Uterus (tissue), 4 donors: ENCODE measurements around the gene ACOT6. TPM values are rescaled to one million over a fixed set of nuclear protein-coding genes. Genes with fewer than 3 reads are reported as not detected.

Experiments used
- DNase-seq, 2 donors: peaks; one replicate each; pipeline ENCODE4 v3.0.0-alpha.2; 2019 to 2020
- H3K27ac ChIP-seq, 2 donors: fragments of 200-600 bp; sonication (generic); 1 replicate in 1 of 2; 2 replicates in 1 of 2; pipeline ENCODE4 v1.5.1; 2016 to 2018
- H3K27me3 ChIP-seq, 2 donors: fragments of 200-600 bp; sonication (generic); one replicate each; pipeline ENCODE4 v1.5.1; 2018 to 2019; ENCODE audit warnings: control low read depth in 1 of 2
- H3K36me3 ChIP-seq, 2 donors: fragments of 200-600 bp; sonication (generic); one replicate each; pipeline ENCODE4 v1.5.1; 2019; ENCODE audit warnings: control low read depth in 1 of 2
- H3K4me1 ChIP-seq, 2 donors: fragments of 200-600 bp; sonication (generic); one replicate each; pipeline ENCODE4 v1.5.1; 2018 to 2019; ENCODE audit warnings: control low read depth in 1 of 2
- H3K4me3 ChIP-seq, 2 donors: fragments of 200-600 bp; sonication (generic); 1 replicate in 1 of 2; 2 replicates in 1 of 2; pipeline ENCODE4 v1.5.1; 2018 to 2019; ENCODE audit warnings: mild to moderate bottlenecking in 1 of 2
- H3K9me3 ChIP-seq, 2 donors: fragments of 200-600 bp; sonication (generic); one replicate each; pipeline ENCODE4 v1.5.1; 2019; ENCODE audit warnings: control low read depth in 1 of 2
- POLR2A ChIP-seq, 2 donors: fragments of 450-650 bp; IDR thresholded peaks; one replicate each; pipeline ENCODE4 v1.6.1; 2016; ENCODE audit warnings: antibody characterized with exemption in 2 of 2, mild to moderate bottlenecking in 1 of 2, moderate library complexity in 1 of 2
- intact Hi-C: fragments of 100-400 bp; cut with DNase I; formaldehyde crosslinking; loops from one replicate; pipeline ENCODE4 v1.15.1; 2023; ENCODE audit warnings: low total_unique reads
- total RNA-seq, 4 donors: library from RNA; depleted of rRNA in 3 of 4; stranded (reverse); fragments of >200 nt in 3 of 4; gene quantifications; one replicate each; pipeline versions ENCODE4 v1.1.0 to v1.2.4, GENCODE V29; 2014 to 2023
- TF ChIP-seq, protein P1 (sequence below), 4 experiments: fragments of 200-600 bp in 2 of 4; fragments of 450-650 bp in 2 of 4; sonication (generic) in 2 of 4; IDR thresholded peaks; one replicate each; pipeline ENCODE4 v1.5.1; 2016 to 2019; ENCODE audit warnings: antibody characterized with exemption in 4 of 4, mild to moderate bottlenecking in 2 of 4, moderate library complexity in 1 of 4
- donor health status: DM: yes; HTN: yes; CAD: no.

The ACOT6 gene
- total RNA-seq, 4 donors from 2014 or later = not detected

DNA sequence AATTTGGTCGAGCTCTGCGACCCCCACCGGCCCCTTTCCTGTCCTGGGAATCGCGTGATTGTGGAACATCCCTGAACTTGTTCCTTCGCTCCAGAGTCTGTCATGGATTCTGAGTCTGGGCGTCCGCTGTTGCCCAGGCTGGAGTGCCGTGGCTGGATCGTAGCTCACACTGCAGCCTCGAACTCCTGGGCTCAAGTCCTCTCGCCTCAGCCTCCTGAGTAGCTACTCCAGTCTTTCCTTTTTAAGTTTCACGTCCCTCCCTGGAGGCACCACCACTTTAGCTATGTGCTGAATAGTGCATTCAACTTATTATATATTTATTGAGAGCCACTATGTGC lies 698 bp downstream of the ACOT6 start:
- no peaks in the 10 kb centered on the region for H3K27me3 ChIP-seq
- intact Hi-C loops = no loop called here
- no peak for DNase-seq
- H3K4me3 ChIP-seq = peak overlapping the region; percentile 37 to 71
- no peak for TF ChIP-seq POLR2A (IDR thresholded peaks at IDR 0.05)
- TF ChIP-seq, protein P1, sequence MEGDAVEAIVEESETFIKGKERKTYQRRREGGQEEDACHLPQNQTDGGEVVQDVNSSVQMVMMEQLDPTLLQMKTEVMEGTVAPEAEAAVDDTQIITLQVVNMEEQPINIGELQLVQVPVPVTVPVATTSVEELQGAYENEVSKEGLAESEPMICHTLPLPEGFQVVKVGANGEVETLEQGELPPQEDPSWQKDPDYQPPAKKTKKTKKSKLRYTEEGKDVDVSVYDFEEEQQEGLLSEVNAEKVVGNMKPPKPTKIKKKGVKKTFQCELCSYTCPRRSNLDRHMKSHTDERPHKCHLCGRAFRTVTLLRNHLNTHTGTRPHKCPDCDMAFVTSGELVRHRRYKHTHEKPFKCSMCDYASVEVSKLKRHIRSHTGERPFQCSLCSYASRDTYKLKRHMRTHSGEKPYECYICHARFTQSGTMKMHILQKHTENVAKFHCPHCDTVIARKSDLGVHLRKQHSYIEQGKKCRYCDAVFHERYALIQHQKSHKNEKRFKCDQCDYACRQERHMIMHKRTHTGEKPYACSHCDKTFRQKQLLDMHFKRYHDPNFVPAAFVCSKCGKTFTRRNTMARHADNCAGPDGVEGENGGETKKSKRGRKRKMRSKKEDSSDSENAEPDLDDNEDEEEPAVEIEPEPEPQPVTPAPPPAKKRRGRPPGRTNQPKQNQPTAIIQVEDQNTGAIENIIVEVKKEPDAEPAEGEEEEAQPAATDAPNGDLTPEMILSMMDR (IDR thresholded peaks at IDR 0.05) = no peak
- H3K4me1 ChIP-seq = no peaks in the 10 kb centered on the region
- H3K27ac ChIP-seq = peak overlapping the region; percentile 77 to 84
- no peaks in the 10 kb centered on the region for H3K9me3 ChIP-seq
- no peaks in the 10 kb centered on the region for H3K36me3 ChIP-seq

DNA sequence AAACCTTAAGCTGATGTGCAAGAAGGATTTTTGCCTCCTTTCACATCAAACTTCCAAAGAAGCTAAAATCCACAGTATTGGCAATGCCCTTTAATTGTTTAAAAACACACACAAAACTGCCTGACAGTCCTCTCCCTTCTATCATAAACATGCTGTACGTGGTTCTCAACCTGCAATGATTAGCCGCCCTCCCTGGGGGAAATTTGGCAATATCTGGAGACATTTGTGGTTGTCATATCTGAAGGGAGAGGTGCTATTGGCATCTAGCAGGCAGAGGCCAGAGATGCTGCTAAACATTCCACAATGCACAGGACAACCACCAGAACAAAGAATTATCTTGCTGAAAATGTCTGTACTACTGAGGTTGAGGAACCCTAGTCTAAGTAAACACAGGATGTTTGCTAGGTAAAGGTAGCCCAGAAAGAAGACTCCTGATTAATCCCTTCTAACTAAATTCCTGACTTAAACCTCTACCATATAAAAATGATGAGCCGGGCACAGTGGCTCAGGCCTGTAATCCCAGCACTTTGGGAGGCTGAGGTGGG lies 1.2 kb downstream of the ACOT6 start:
- peak overlapping the region in 1 of 2 donors; percentile 84 for H3K27ac ChIP-seq
- H3K36me3 ChIP-seq = no peaks in the 10 kb centered on the region
- H3K4me3 ChIP-seq = peak overlapping the region in 1 of 2 donors; percentile 71
- H3K27me3 ChIP-seq = no peaks in the 10 kb centered on the region
- TF ChIP-seq, protein P1 (IDR thresholded peaks at IDR 0.05) = no peak
- no peak for TF ChIP-seq POLR2A (IDR thresholded peaks at IDR 0.05)
- intact Hi-C loops = no loop called here
- no peaks in the 10 kb centered on the region for H3K9me3 ChIP-seq
- no peaks in the 10 kb centered on the region for H3K4me1 ChIP-seq
- DNase-seq = no peak

DNA sequence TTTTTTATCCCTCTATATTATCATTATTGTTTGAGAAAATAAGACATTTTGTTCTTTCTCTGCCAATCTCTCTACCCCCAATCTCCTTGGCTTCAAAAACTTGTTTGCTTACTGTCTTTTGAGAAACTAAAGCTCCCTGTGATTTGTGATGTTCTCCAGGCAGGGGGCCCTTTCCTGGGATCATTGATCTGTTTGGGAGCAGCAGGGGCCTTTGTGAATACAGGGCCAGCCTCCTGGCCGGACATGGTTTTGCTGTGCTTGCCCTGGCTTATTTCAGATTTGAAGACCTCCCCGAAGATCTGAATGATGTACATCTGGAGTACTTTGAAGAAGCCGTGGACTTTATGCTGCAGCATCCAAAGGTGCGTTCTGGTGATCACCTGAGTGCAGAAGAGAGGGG lies 4.5 kb downstream of the ACOT6 start:
- no peak for DNase-seq
- no peaks in the 10 kb centered on the region for H3K4me1 ChIP-seq
- no peak overlapping the region for H3K4me3 ChIP-seq
- H3K36me3 ChIP-seq = no peaks in the 10 kb centered on the region
- H3K9me3 ChIP-seq = no peaks in the 10 kb centered on the region
- H3K27ac ChIP-seq = no peak overlapping the region
- no peaks in the 10 kb centered on the region for H3K27me3 ChIP-seq
- TF ChIP-seq, protein P1 (IDR thresholded peaks at IDR 0.05) = no peak
- no peak for TF ChIP-seq POLR2A (IDR thresholded peaks at IDR 0.05)
- intact Hi-C loops = no loop called here

DNA sequence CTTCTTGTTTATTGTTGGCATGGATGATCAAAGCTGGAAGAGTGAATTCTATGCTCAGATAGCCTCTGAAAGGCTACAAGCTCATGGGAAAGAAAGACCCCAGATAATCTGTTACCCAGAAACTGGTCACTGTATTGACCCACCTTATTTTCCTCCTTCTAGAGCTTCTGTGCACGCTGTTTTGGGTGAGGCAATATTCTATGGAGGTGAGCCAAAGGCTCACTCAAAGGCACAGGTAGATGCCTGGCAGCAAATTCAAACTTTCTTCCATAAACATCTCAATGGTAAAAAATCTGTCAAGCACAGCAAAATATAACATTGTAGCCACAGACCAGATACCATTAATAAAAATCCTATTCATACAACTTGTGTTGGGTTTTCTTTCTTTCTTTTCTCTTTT lies 7.2 kb downstream of the ACOT6 start:
- intact Hi-C loops = no loop called here

DNA sequence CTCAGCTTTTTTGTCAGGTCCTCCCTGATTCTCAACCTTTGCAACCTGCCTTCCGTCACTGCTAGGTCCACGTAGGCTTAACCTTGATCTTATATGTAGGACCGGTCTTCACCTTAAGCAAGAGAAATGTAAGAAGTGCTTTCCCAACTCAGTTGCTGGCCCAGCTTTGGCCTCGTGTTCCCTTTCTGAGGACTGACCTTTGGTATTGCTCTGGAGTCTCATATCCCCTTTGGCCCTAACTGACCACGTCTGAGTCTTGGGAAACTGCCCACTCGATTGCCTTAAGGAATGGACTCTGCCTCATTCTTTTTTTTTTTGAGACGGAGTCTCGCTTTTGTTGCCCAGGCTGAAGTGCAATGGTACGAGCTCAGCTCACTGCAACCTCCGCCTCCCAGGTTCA lies 8.0 kb downstream of the ACOT6 start:
- H3K4me1 ChIP-seq = no peaks in the 10 kb centered on the region

More for the DNA sequence above, 7.2 kb downstream of the ACOT6 start:
- Histone ChIP-seq H3K36me3 (no peaks in the 10 kb centered on the region), H3K27ac (no peak overlapping the region), H3K4me1 (no peaks in the 10 kb centered on the region), H3K9me3 (no peaks in the 10 kb centered on the region), H3K27me3 (no peaks in the 10 kb centered on the region), H3K4me3 (no peak overlapping the region)
- no peak for TF ChIP-seq POLR2A (IDR thresholded peaks at IDR 0.05)
- TF ChIP-seq, protein P1 (IDR thresholded peaks at IDR 0.05) = no peak
- no peak for DNase-seq

More for the DNA sequence above, 8.0 kb downstream of the ACOT6 start:
- no peaks in the 10 kb centered on the region for H3K9me3 ChIP-seq
- H3K27me3 ChIP-seq = no peaks in the 10 kb centered on the region
- intact Hi-C loops = no loop called here
- no peaks in the 10 kb centered on the region for H3K36me3 ChIP-seq
- no peak overlapping the region for H3K27ac ChIP-seq
- no peak for DNase-seq
- no peak overlapping the region for H3K4me3 ChIP-seq
- TF ChIP-seq, protein P1 (IDR thresholded peaks at IDR 0.05) = no peak
- no peak for TF ChIP-seq POLR2A (IDR thresholded peaks at IDR 0.05)
